HL-60 (cell line): ENCODE results near the gene COX8C.

Experiments used
- GABPA ChIP-seq: IDR thresholded peaks from 2 replicates; pipeline ENCODE4 v1.6.1; 2012; ENCODE audit warnings: low read depth
- POLR2AphosphoS5 ChIP-seq: IDR thresholded peaks from 2 replicates; pipeline ENCODE4 v1.6.1; 2012; ENCODE audit warnings: low read depth
- TF ChIP-seq, protein P1 (sequence below): IDR thresholded peaks from one replicate; pipeline ENCODE4 v1.5.1; 2011; ENCODE audit warnings: low read length, control low read depth, inconsistent platforms; ENCODE audit not compliant: insufficient read depth
- TF ChIP-seq, protein P2 (sequence below): IDR thresholded peaks from 2 replicates; pipeline ENCODE4 v1.6.1; 2012; ENCODE audit warnings: low read depth; ENCODE audit not compliant: insufficient replicate concordance

DNA sequence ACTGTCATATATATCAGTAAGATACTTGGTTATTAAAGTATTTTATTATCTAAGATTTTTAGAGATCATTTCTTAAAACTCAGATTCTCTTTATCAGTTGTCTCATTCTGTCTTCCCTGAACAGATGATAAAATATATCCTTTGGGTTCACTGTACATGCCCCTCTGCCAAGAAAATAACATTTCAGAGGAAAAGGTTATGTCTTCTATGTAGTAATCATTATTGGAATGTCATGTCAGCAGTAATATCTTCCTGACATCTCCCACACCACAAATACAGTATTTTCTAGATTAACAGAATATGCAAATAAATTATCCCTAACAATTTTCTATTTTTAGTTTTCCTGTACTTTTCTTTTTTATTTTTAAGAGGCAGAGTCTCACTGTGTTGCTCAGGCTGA, 40.2 kb upstream of the COX8C start:
- TF ChIP-seq, protein P1, sequence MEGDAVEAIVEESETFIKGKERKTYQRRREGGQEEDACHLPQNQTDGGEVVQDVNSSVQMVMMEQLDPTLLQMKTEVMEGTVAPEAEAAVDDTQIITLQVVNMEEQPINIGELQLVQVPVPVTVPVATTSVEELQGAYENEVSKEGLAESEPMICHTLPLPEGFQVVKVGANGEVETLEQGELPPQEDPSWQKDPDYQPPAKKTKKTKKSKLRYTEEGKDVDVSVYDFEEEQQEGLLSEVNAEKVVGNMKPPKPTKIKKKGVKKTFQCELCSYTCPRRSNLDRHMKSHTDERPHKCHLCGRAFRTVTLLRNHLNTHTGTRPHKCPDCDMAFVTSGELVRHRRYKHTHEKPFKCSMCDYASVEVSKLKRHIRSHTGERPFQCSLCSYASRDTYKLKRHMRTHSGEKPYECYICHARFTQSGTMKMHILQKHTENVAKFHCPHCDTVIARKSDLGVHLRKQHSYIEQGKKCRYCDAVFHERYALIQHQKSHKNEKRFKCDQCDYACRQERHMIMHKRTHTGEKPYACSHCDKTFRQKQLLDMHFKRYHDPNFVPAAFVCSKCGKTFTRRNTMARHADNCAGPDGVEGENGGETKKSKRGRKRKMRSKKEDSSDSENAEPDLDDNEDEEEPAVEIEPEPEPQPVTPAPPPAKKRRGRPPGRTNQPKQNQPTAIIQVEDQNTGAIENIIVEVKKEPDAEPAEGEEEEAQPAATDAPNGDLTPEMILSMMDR = no peak
- no peak for TF ChIP-seq POLR2AphosphoS5
- TF ChIP-seq, protein P2, sequence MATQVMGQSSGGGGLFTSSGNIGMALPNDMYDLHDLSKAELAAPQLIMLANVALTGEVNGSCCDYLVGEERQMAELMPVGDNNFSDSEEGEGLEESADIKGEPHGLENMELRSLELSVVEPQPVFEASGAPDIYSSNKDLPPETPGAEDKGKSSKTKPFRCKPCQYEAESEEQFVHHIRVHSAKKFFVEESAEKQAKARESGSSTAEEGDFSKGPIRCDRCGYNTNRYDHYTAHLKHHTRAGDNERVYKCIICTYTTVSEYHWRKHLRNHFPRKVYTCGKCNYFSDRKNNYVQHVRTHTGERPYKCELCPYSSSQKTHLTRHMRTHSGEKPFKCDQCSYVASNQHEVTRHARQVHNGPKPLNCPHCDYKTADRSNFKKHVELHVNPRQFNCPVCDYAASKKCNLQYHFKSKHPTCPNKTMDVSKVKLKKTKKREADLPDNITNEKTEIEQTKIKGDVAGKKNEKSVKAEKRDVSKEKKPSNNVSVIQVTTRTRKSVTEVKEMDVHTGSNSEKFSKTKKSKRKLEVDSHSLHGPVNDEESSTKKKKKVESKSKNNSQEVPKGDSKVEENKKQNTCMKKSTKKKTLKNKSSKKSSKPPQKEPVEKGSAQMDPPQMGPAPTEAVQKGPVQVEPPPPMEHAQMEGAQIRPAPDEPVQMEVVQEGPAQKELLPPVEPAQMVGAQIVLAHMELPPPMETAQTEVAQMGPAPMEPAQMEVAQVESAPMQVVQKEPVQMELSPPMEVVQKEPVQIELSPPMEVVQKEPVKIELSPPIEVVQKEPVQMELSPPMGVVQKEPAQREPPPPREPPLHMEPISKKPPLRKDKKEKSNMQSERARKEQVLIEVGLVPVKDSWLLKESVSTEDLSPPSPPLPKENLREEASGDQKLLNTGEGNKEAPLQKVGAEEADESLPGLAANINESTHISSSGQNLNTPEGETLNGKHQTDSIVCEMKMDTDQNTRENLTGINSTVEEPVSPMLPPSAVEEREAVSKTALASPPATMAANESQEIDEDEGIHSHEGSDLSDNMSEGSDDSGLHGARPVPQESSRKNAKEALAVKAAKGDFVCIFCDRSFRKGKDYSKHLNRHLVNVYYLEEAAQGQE = no peak
- TF ChIP-seq GABPA = no peak
